AG09309 (cell line): ENCODE results near the gene NFASC.

Source experiments
- DNase-seq: peaks from one replicate; pipeline ENCODE4 v3.0.0-alpha.2; 2010; ENCODE audit warnings: low read depth
- H3K4me3 ChIP-seq: 2 replicates; pipeline ENCODE4 v1.5.1; 2011; ENCODE audit warnings: mild to moderate bottlenecking, low read depth, low read length, moderate library complexity; ENCODE audit not compliant: control insufficient read depth
- CTCF ChIP-seq: IDR thresholded peaks from 2 replicates; pipeline ENCODE4 v1.5.1; 2011; ENCODE audit warnings: mild to moderate bottlenecking, low read depth, low read length, inconsistent platforms; ENCODE audit not compliant: insufficient read depth, control insufficient read depth; ENCODE audit errors: missing control alignments

Gene NFASC

GRCh38 chr1:204989266-204990058 lies 118.8 kb downstream of the NFASC start:
- no peak overlapping the region for H3K4me3 ChIP-seq
- peak; percentile 29 for DNase-seq
- TF ChIP-seq CTCF = peak; percentile 99

- DNase-seq = no peak
- no peak for TF ChIP-seq CTCF
Observed at GRCh38 chr1:204990059-204990664, 119.5 kb downstream of the NFASC start.

GRCh38 chr1:204990721-204991341 lies 120.2 kb downstream of the NFASC start:
- TF ChIP-seq CTCF = no peak
- H3K4me3 ChIP-seq = no peak overlapping the region
- no peak for DNase-seq

More at GRCh38 chr1:204990059-204990664, 119.5 kb downstream of the NFASC start:
- no peak overlapping the region for H3K4me3 ChIP-seq

- no peak overlapping the region for H3K4me3 ChIP-seq
- no peak for DNase-seq
- no peak for TF ChIP-seq CTCF
Observed at GRCh38 chr1:204991342-204991844, 120.7 kb downstream of the NFASC start.

- no peak for TF ChIP-seq CTCF
- DNase-seq = no peak
- H3K4me3 ChIP-seq = no peak overlapping the region
Observed at GRCh38 chr1:204992201-204992997, 121.7 kb downstream of the NFASC start.

- TF ChIP-seq CTCF = no peak
- DNase-seq = no peak
- no peak overlapping the region for H3K4me3 ChIP-seq
Observed at GRCh38 chr1:204992998-204993314, 122.3 kb downstream of the NFASC start.
